ENCODE measurements around the gene LCMT2.

LCMT2 gene

DNA sequence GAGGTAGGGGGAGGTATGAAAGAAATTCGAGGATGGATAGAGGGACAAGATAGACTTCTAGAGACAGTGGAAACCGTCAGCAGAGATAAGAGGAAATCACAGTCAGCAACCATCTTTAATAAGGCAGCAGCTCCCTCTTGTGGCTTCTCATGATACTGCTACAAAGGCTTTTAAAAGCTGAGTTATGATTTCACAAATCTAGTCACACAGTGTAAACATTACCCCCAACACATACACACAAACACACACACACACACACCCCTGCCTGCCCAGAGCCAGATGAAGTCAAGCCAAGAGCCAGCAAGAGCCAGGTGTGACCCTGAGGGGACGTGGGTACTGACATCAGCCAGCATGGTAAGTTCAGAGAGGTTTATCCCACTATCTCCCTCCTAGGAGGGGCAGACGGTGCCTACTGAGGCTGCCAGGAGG lies 44.8 kb downstream of the LCMT2 start:
- Histone ChIP-seq H3K36me3 (ENCODE audit: control insufficient read depth in 2 of 2, insufficient read depth in 2 of 2, low read length in 2 of 2) (no peaks in the 10 kb centered on the region), H3K4me1 (ENCODE audit: control insufficient read depth, insufficient read depth, low read length) (no peaks in the 10 kb centered on the region), H3K27ac (ENCODE audit: low read length) (no peak overlapping the region), H3K9me3 (ENCODE audit: control insufficient read depth in 2 of 2, low read length in 2 of 2) (no peaks in the 10 kb centered on the region), H3K27me3 (ENCODE audit: control insufficient read depth in 1 of 2, insufficient read depth in 2 of 2, low read length in 2 of 2) (peaks cover 0 to 6% of the 10 kb centered on the region in 2 donors), H3K4me3 (ENCODE audit: low read length in 2 of 2) (no peak overlapping the region), H3K9ac (ENCODE audit: low read length in 2 of 2) (no peak overlapping the region)

DNA sequence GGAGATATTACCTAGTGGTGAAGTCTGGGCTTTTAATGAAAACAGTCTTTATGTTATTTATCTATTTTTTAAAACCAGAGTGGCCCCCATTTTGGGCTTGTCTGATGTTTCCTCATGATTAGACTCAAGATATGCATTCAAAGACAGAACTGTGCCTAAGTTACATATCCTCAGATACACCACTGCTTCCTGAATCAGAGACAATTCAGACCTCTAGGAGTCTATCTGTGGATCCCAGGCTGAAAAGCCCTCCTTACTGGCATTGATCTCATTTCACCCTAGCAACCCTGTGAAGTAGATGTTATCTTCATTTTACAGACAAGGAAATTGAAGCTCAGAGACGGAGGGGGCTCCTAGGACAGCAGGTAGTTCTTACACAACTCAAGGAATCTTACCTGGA lies 46.8 kb downstream of the LCMT2 start:
- Histone ChIP-seq H3K27ac (ENCODE audit: low read length) (no peak overlapping the region), H3K27me3 (ENCODE audit: control insufficient read depth in 1 of 2, insufficient read depth in 2 of 2, low read length in 2 of 2) (peaks cover 0 to 11% of the 10 kb centered on the region in 2 donors), H3K4me3 (ENCODE audit: low read length in 2 of 2) (no peak overlapping the region), H3K9ac (ENCODE audit: low read length in 2 of 2) (no peak overlapping the region), H3K9me3 (ENCODE audit: control insufficient read depth in 2 of 2, low read length in 2 of 2) (no peaks in the 10 kb centered on the region), H3K4me1 (ENCODE audit: control insufficient read depth, insufficient read depth, low read length) (no peaks in the 10 kb centered on the region), H3K36me3 (ENCODE audit: control insufficient read depth in 2 of 2, insufficient read depth in 2 of 2, low read length in 2 of 2) (no peaks in the 10 kb centered on the region)

DNA sequence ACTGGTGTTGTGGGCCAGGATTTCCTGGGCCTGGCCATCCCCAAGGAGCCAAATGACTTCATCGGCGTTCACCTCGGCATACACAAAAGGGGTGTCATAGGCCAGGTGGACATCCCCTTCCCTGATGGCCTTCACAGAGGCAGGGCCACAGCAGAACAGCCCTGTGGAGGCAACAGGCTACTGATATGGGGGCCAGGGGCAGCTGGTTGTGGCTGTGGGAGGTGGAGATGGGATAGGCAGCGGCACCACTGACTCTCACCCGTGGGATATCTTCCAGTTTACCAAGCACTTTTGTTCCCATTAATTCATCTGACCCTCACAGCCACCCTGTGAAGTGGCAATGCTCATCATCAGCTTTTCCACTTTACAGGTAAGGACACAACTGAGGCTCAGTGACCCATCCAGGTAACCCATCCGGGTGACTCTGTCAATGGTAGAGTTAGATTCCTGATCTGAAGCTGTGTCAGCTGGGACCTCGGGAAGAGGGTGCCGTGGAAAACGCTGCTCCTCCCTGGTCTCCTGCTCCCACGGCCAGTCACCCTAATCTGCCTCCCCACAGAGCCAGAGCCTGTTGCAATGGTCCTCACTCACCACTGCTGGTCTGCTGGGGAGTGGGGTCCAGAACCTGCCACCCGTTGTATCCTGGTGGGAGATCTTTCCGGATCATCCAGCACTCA lies 48.3 kb downstream of the LCMT2 start:
- H3K9me3 ChIP-seq (ENCODE audit: control insufficient read depth in 2 of 2, low read length in 2 of 2): no peaks in the 10 kb centered on the region
- H3K36me3 ChIP-seq (ENCODE audit: control insufficient read depth in 2 of 2, insufficient read depth in 2 of 2, low read length in 2 of 2): no peaks in the 10 kb centered on the region
- H3K4me1 ChIP-seq (ENCODE audit: control insufficient read depth, insufficient read depth, low read length): no peaks in the 10 kb centered on the region
- H3K27me3 ChIP-seq (ENCODE audit: control insufficient read depth in 1 of 2, insufficient read depth in 2 of 2, low read length in 2 of 2): peaks cover 0 to 7% of the 10 kb centered on the region in 2 donors
- no peak overlapping the region for H3K9ac ChIP-seq (ENCODE audit: low read length in 2 of 2)
- H3K27ac ChIP-seq (ENCODE audit: low read length): no peak overlapping the region
- H3K4me3 ChIP-seq (ENCODE audit: low read length in 2 of 2): no peak overlapping the region

DNA sequence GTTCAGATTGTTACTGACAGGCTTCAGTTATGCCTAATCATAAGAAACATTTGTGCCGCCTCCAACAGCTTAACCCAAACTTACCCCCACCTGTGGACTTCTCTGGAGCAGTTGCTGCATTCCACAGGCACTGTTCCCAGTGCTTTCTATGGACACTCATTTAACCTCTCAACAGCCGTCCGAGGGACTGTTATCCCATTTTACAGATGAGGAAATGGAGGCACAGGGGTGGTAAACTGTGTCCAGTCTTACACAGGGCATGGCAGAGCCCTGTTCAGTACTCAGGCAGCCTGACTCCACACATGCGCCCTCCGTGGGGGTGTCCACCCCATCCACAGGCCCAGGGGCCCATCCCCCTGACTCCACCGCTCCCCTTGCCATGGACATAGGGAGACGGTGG lies 49.4 kb downstream of the LCMT2 start:
- no peaks in the 10 kb centered on the region for H3K4me1 ChIP-seq (ENCODE audit: control insufficient read depth, insufficient read depth, low read length)
- peaks cover 0 to 10% of the 10 kb centered on the region in 2 donors for H3K27me3 ChIP-seq (ENCODE audit: control insufficient read depth in 1 of 2, insufficient read depth in 2 of 2, low read length in 2 of 2)
- H3K27ac ChIP-seq (ENCODE audit: low read length): no peak overlapping the region
- no peaks in the 10 kb centered on the region for H3K36me3 ChIP-seq (ENCODE audit: control insufficient read depth in 2 of 2, insufficient read depth in 2 of 2, low read length in 2 of 2)
- no peak overlapping the region for H3K9ac ChIP-seq (ENCODE audit: low read length in 2 of 2)
- H3K4me3 ChIP-seq (ENCODE audit: low read length in 2 of 2): no peak overlapping the region
- H3K9me3 ChIP-seq (ENCODE audit: control insufficient read depth in 2 of 2, low read length in 2 of 2): no peaks in the 10 kb centered on the region

DNA sequence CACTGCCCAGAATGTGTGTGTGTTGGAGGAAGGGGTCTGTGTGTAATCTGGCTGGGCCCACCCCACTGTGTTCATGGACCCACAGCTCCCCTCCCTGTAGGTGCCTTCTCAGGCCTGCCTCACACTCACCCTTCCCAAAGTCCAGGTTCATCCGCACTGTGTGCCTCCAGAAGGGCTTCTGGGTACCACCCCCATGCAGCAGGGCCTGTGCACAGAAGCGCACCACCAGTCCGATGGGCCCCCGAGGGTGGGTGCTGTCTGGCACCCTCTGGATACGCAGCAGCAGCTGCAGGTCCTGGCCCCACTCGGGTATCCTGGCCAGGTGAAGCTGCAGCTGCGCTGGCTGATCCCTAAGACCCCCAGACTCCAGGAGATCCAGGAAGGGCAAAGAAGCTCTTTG lies 50.9 kb downstream of the LCMT2 start:
- no peak overlapping the region for H3K4me3 ChIP-seq (ENCODE audit: low read length in 2 of 2)
- no peaks in the 10 kb centered on the region for H3K36me3 ChIP-seq (ENCODE audit: control insufficient read depth in 2 of 2, insufficient read depth in 2 of 2, low read length in 2 of 2)

DNA sequence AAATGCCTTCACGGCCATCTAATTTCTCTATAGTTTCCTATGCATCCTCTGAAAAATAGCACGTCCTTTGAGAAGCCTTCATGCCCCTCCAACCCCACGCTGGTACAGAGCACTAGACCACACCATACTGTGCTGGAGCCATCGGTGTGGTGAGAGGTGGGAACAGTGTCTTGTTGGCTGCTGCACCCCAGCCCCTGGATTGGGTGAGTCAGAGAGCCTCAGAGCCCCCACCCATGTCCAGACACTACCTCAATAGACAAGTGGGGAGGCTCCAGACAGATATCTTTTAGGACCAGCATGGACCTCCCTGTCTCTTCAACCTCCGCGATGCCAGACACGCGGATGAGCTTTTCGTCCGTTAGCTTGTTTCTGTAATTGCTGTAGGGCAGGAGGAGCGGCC lies 51.5 kb downstream of the LCMT2 start:
- Histone ChIP-seq H3K4me1 (ENCODE audit: control insufficient read depth, insufficient read depth, low read length) (no peaks in the 10 kb centered on the region), H3K9me3 (ENCODE audit: control insufficient read depth in 2 of 2, low read length in 2 of 2) (no peaks in the 10 kb centered on the region), H3K4me3 (ENCODE audit: low read length in 2 of 2) (no peak overlapping the region), H3K36me3 (ENCODE audit: control insufficient read depth in 2 of 2, insufficient read depth in 2 of 2, low read length in 2 of 2) (no peaks in the 10 kb centered on the region), H3K27ac (ENCODE audit: low read length) (no peak overlapping the region), H3K27me3 (ENCODE audit: control insufficient read depth in 1 of 2, insufficient read depth in 2 of 2, low read length in 2 of 2) (peaks cover 0 to 12% of the 10 kb centered on the region in 2 donors), H3K9ac (ENCODE audit: low read length in 2 of 2) (no peak overlapping the region)

More for the DNA sequence above, 50.9 kb downstream of the LCMT2 start:
- Histone ChIP-seq H3K27me3 (ENCODE audit: control insufficient read depth in 1 of 2, insufficient read depth in 2 of 2, low read length in 2 of 2) (peaks cover 0 to 10% of the 10 kb centered on the region in 2 donors), H3K9me3 (ENCODE audit: control insufficient read depth in 2 of 2, low read length in 2 of 2) (no peaks in the 10 kb centered on the region), H3K4me1 (ENCODE audit: control insufficient read depth, insufficient read depth, low read length) (no peaks in the 10 kb centered on the region), H3K9ac (ENCODE audit: low read length in 2 of 2) (no peak overlapping the region), H3K27ac (ENCODE audit: low read length) (no peak overlapping the region)

DNA sequence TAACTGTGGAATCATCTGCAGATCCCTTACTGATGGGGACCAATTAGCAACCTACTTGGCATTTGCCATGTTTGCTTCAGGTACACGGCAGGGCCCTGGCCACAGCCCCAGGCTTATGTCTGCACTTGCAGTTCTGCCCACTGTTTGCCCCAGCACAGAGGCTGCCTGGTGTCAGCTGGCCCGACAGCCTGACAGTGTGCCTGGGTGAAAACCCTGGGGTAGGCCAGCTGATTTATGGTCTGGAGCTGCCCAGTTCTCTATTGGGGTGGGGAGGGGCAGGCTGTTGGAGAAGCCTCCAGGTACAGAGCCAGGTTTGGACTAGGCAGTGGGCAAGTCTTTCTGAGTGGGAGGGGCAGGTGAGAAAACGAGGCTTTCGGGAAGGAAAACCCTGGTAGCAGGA lies 52.5 kb downstream of the LCMT2 start:
- Histone ChIP-seq H3K9me3 (ENCODE audit: control insufficient read depth in 2 of 2, low read length in 2 of 2) (no peaks in the 10 kb centered on the region), H3K4me1 (ENCODE audit: control insufficient read depth, insufficient read depth, low read length) (no peaks in the 10 kb centered on the region), H3K27me3 (ENCODE audit: control insufficient read depth in 1 of 2, insufficient read depth in 2 of 2, low read length in 2 of 2) (peaks cover 0 to 12% of the 10 kb centered on the region in 2 donors), H3K9ac (ENCODE audit: low read length in 2 of 2) (no peak overlapping the region), H3K4me3 (ENCODE audit: low read length in 2 of 2) (no peak overlapping the region), H3K27ac (ENCODE audit: low read length) (no peak overlapping the region), H3K36me3 (ENCODE audit: control insufficient read depth in 2 of 2, insufficient read depth in 2 of 2, low read length in 2 of 2) (no peaks in the 10 kb centered on the region)

DNA sequence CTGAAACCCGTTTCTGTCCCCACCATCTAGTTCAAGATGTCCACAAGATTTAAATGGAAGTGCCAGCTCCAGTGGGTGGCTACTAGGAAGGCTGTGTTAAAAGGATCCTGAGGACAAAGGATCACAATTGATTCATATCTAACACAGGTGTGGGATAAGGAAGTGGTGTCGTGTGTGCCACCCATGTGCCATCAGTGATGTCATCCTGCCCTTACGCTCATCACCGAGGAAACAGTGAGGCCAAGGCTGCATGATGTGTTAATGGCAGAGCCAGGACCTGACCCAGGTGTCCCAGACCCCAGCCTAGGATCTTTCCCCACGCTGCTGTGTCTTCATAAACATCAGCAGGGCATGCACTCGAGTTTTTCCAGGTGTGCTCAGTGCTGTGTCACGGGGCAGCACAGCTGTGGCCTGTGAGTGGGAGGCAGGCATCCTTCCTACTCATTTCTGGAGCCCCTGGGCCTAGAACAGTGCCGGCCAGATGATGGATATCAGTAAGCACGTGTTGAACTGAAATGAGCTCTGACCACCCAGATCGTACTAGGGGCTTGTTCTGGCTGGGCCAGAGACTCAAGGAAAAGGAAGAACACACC lies 53.0 kb downstream of the LCMT2 start:
- peaks cover 2% of the 10 kb centered on the region in 2 donors for H3K9me3 ChIP-seq (ENCODE audit: control insufficient read depth in 2 of 2, low read length in 2 of 2)
- no peak overlapping the region for H3K27ac ChIP-seq (ENCODE audit: low read length)
- H3K27me3 ChIP-seq (ENCODE audit: control insufficient read depth in 1 of 2, insufficient read depth in 2 of 2, low read length in 2 of 2): peaks cover 0 to 12% of the 10 kb centered on the region in 2 donors
- H3K9ac ChIP-seq (ENCODE audit: low read length in 2 of 2): no peak overlapping the region
- no peaks in the 10 kb centered on the region for H3K36me3 ChIP-seq (ENCODE audit: control insufficient read depth in 2 of 2, insufficient read depth in 2 of 2, low read length in 2 of 2)
- no peaks in the 10 kb centered on the region for H3K4me1 ChIP-seq (ENCODE audit: control insufficient read depth, insufficient read depth, low read length)
- H3K4me3 ChIP-seq (ENCODE audit: low read length in 2 of 2): no peak overlapping the region

DNA sequence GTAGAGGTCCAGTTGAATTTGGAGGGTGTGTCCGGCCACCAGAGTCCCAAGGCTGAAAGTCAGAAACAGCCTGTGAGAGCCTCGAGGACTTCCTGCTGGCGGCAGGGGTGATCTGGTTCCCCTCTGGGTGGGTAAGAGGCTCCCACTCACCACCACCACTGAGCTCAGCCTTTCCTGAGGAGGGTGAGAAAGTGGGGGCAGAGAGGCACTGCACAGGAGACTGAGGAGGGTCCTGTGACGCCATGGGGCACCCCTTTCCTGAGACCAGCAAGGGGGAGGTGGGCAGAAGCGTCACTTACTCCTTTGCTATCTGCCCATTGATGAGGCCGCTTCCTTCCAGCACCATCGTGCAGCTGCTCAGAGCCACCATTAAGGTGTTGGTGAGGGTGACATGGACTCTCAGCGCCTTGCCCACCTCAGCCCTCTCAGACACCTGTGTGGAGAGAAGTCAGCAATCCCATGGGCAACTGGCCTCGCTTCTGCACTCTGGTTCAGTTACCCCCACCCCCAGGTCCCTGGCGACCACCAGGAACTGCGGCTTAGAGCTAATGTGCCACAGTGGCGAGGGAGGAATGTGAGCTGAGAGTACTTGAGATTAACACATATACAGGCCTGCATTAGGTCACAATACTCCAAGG lies 53.7 kb downstream of the LCMT2 start:
- Histone ChIP-seq H3K4me3 (ENCODE audit: low read length in 2 of 2) (no peak overlapping the region), H3K9ac (ENCODE audit: low read length in 2 of 2) (no peak overlapping the region), H3K27me3 (ENCODE audit: control insufficient read depth in 1 of 2, insufficient read depth in 2 of 2, low read length in 2 of 2) (peaks cover 0 to 12% of the 10 kb centered on the region in 2 donors), H3K27ac (ENCODE audit: low read length) (no peak overlapping the region), H3K36me3 (ENCODE audit: control insufficient read depth in 2 of 2, insufficient read depth in 2 of 2, low read length in 2 of 2) (no peaks in the 10 kb centered on the region), H3K4me1 (ENCODE audit: control insufficient read depth, insufficient read depth, low read length) (no peaks in the 10 kb centered on the region), H3K9me3 (ENCODE audit: control insufficient read depth in 2 of 2, low read length in 2 of 2) (peaks cover 2 to 3% of the 10 kb centered on the region in 2 donors)

DNA sequence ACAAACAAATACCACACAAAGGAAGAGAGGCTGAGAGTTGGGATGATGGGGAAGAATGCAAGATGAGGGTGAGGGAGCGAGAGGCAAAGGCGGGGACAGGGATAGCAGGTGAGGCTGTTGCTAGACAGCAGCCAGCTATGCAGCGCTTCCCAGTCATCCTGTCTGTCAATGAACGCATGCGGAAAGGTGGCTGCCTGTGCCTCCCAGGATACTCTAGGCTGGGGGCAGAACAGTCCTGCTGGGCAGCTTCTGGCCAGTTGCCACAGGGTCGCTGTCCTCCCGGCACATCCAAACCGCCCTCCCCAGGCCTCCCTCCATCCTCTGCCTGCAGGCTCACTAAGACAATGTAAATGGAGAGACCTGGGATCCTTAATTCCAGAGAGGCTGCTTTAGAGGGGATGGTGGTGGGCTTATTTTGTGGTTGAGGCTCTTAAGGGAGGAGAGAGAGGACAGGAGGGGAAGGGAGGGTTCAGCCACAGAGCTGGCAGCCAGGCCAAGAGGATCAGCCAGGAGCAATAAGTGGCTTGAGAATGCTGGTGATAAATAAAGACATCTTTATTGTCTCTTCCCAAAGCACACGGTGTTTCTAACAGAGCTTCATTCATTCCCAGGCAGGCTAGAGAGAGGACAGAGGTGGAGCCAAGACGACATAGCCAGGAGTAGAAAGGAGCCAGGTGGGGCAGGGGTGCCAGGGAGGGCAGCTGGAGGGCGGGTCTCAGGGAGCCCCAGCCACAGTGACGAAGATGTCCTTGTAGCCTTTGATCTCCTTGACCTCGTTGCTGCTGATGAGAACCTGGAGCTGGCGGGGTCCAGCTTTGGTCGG lies 54.4 kb downstream of the LCMT2 start:
- Histone ChIP-seq H3K9me3 (ENCODE audit: control insufficient read depth in 2 of 2, low read length in 2 of 2) (peaks cover 2 to 3% of the 10 kb centered on the region in 2 donors), H3K27ac (ENCODE audit: low read length) (no peak overlapping the region), H3K4me1 (ENCODE audit: control insufficient read depth, insufficient read depth, low read length) (no peaks in the 10 kb centered on the region), H3K9ac (ENCODE audit: low read length in 2 of 2) (no peak overlapping the region), H3K27me3 (ENCODE audit: control insufficient read depth in 1 of 2, insufficient read depth in 2 of 2, low read length in 2 of 2) (peaks cover 0 to 12% of the 10 kb centered on the region in 2 donors), H3K4me3 (ENCODE audit: low read length in 2 of 2) (no peak overlapping the region), H3K36me3 (ENCODE audit: control insufficient read depth in 2 of 2, insufficient read depth in 2 of 2, low read length in 2 of 2) (no peaks in the 10 kb centered on the region)
